ENCODE data around the gene OLIG1.
A peak's percentile ranks its signal among the peaks of the same experiment; 100 is the strongest.

OLIG1 gene, protein sequence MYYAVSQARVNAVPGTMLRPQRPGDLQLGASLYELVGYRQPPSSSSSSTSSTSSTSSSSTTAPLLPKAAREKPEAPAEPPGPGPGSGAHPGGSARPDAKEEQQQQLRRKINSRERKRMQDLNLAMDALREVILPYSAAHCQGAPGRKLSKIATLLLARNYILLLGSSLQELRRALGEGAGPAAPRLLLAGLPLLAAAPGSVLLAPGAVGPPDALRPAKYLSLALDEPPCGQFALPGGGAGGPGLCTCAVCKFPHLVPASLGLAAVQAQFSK

DNA sequence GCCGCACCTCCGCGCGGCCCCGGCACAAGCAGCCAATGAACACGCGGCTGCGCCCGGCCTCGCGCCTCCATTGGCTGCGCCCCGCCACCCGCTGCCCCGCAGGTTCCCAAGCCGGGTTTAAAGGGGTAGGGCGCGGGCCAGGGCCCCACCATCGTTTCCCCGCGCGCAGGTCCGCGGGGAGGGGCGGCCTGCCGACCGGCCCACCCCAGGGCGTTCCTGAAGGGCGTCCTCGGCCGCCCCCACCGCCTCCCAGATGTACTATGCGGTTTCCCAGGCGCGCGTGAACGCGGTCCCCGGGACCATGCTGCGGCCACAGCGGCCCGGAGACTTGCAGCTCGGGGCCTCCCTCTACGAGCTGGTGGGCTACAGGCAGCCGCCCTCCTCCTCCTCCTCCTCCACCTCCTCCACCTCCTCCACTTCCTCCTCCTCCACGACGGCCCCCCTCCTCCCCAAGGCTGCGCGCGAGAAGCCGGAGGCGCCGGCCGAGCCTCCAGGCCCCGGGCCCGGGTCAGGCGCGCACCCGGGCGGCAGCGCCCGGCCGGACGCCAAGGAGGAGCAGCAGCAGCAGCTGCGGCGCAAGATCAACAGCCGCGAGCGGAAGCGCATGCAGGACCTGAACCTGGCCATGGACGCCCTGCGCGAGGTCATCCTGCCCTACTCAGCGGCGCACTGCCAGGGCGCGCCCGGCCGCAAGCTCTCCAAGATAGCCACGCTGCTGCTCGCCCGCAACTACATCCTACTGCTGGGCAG lies at the start of gene OLIG1:
TSS of gene OLIG1 (plus strand) at position 148 of the 750 bp plus-strand sequence. CDS start at position 254, 106 bp downstream.
- DNase-seq, result peak; percentile 29 to 30

DNA sequence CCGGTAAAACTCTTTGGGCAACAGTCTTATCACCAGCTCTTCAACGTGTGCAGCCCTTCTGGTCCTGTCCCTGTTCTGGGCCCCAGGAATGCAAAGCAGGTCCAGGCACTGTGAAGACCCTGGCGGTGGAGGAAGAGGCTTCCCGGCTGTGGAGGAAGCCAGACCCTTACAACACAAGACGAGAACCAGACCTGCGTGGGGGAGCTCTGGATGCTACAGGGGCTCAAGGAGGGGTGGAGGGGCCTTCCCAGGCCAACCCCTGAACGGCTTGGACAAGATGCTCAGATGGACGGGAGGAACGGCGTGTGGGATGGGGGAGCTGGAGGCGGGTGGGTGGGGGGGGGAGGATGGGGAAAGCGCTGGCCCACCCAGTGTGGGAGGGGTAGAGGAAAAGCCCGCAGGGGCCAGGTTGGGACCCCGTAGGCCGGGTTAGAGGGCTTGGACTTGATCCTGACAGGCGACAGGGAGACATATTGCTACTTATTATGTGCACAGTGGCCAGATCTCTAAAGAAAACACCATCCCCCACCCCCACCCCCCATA lies 49.3 kb upstream of the OLIG1 start:
- DNase-seq, result no peak

DNA sequence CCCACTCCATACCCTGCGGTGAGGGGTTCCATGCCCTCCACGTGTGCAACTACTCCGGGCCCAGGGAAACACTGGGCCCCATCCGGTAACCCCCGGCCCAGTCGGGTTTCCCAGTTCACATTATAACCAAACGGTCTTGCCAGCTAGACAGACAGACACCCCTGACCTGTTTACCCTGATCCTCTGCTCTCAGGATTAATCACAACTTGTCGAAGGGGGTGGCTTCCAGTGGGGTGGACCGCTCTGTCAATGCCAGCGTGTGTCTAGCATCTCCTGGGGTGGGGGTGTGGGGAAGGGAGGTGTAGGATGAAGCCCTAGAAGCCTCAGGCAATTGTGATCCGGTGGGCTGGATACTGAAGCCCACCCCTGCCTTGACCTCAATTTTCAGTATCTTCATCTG lies 48.8 kb upstream of the OLIG1 start:
- no peak for DNase-seq

DNA sequence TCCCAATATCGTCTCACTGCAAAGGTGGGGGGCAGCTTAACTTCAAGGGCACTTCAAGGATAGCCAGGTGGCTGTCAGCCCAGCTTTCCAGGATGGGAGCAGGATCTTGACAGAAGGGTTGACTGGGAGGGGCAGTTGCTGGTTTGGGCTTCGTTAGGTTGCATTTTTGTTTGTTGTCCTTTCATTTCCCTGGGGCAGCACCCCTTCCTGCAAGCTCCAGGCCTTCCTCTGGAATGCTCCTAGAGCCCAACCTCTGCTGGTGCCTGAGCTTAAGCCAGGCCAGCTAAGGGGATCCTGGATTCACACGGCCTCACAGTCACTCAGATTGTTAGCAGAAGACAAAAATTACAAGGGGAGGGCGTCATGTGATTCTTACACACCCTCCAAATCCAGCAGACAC lies 48.3 kb upstream of the OLIG1 start:
- DNase-seq, result no peak

DNA sequence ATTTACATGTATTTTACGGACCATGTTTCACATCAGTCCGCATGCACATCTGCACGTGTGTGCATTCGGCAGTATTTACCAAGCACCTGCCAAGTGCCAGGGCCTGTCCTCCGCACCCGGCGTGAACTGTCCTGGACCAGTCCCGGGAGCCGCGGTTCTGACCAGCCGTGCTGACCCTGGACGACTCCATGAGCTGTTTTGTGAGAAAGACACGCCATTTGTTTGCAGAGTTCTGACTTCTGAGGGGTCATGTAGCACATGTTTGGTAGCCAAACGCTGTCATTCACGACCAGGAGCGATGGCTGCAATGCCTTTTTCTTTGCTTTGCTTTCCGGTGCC lies 47.5 kb upstream of the OLIG1 start:
- DNase-seq, result no peak

DNA sequence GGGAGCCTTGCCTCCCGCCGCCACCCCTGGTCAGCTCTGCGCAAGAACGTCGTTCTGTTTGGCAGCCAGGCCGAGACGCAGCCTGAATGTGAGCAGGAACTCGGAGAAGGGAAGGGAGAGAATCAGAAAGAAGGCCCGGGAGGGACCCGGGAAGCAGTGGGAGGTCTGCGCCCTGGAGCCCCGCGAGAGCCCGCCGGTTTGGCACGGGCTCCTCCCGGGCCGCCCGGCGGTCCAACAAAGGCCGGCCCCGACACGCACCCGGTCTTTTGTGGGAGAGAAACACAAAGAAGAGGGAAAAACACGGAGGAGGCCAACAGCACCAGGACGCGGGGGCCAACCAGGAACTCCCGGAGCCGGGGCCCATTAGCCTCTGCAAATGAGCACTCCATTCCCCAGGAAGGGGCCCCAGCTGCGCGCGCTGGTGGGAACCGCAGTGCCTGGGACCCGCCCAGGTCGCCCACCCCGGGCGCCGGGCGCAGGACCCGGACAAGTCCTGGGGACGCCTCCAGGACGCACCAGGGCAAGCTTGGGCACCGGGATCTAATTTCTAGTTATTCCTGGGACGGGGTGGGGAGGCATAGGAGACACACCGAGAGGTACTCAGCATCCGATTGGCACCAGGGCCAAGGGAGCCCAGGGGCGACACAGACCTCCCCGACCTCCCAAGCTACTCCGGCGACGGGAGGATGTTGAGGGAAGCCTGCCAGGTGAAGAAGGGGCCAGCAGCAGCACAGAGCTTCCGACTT lies 46.9 kb upstream of the OLIG1 start:
- no peak for DNase-seq

DNA sequence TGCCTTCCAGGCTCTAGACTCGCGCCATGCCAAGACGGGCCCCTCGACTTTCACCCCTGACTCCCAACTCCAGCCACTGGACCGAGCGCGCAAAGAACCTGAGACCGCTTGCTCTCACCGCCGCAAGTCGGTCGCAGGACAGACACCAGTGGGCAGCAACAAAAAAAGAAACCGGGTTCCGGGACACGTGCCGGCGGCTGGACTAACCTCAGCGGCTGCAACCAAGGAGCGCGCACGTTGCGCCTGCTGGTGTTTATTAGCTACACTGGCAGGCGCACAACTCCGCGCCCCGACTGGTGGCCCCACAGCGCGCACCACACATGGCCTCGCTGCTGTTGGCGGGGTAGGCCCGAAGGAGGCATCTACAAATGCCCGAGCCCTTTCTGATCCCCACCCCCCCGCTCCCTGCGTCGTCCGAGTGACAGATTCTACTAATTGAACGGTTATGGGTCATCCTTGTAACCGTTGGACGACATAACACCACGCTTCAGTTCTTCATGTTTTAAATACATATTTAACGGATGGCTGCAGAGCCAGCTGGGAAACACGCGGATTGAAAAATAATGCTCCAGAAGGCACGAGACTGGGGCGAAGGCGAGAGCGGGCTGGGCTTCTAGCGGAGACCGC lies 46.3 kb upstream of the OLIG1 start:
- no peak for DNase-seq

DNA sequence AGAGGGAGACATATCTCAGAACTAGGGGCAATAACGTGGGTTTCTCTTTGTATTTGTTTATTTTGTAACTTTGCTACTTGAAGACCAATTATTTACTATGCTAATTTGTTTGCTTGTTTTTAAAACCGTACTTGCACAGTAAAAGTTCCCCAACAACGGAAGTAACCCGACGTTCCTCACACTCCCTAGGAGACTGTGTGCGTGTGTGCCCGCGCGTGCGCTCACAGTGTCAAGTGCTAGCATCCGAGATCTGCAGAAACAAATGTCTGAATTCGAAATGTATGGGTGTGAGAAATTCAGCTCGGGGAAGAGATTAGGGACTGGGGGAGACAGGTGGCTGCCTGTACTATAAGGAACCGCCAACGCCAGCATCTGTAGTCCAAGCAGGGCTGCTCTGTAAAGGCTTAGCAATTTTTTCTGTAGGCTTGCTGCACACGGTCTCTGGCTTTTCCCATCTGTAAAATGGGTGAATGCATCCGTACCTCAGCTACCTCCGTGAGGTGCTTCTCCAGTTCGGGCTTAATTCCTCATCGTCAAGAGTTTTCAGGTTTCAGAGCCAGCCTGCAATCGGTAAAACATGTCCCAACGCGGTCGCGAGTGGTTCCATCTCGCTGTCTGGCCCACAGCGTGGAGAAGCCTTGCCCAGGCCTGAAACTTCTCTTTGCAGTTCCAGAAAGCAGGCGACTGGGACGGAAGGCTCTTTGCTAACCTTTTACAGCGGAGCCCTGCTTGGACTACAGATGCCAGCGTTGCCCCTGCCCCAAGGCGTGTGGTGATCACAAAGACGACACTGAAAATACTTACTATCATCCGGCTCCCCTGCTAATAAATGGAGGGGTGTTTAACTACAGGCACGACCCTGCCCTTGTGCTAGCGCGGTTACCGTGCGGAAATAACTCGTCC lies 45.5 kb upstream of the OLIG1 start:
- DNase-seq, result no peak

DNA sequence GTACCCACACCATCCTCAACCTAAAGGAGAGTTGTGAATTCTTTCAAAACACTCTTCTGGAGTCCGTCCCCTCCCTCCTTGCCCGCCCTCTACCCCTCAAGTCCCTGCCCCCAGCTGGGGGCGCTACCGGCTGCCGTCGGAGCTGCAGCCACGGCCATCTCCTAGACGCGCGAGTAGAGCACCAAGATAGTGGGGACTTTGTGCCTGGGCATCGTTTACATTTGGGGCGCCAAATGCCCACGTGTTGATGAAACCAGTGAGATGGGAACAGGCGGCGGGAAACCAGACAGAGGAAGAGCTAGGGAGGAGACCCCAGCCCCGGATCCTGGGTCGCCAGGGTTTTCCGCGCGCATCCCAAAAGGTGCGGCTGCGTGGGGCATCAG lies 44.8 kb upstream of the OLIG1 start:
- no peak for DNase-seq

DNA sequence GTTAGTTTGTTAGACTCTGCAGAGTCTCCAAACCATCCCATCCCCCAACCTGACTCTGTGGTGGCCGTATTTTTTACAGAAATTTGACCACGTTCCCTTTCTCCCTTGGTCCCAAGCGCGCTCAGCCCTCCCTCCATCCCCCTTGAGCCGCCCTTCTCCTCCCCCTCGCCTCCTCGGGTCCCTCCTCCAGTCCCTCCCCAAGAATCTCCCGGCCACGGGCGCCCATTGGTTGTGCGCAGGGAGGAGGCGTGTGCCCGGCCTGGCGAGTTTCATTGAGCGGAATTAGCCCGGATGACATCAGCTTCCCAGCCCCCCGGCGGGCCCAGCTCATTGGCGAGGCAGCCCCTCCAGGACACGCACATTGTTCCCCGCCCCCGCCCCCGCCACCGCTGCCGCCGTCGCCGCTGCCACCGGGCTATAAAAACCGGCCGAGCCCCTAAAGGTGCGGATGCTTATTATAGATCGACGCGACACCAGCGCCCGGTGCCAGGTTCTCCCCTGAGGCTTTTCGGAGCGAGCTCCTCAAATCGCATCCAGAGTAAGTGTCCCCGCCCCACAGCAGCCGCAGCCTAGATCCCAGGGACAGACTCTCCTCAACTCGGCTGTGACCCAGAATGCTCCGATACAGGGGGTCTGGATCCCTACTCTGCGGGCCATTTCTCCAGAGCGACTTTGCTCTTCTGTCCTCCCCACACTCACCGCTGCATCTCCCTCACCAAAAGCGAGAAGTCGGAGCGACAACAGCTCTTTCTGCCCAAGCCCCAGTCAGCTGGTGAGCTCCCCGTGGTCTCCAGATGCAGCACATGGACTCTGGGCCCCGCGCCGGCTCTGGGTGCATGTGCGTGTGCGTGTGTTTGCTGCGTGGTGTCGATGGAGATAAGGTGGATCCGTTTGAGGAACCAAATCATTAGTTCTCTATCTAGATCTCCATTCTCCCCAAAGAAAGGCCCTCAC lies 44.2 kb upstream of the OLIG1 start, which contains the start of gene OLIG2:
TSS of gene OLIG2 (plus strand) at position 447 of the 954 bp plus-strand sequence. CDS start 928 bp downstream, outside the sequence.
- DNase-seq, result no peak

DNA sequence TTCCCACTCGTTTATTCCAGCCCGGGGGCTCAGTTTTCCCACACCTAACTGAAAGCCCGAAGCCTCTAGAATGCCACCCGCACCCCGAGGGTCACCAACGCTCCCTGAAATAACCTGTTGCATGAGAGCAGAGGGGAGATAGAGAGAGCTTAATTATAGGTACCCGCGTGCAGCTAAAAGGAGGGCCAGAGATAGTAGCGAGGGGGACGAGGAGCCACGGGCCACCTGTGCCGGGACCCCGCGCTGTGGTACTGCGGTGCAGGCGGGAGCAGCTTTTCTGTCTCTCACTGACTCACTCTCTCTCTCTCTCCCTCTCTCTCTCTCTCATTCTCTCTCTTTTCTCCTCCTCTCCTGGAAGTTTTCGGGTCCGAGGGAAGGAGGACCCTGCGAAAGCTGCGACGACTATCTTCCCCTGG lies 43.5 kb upstream of the OLIG1 start:
- DNase-seq, result no peak

DNA sequence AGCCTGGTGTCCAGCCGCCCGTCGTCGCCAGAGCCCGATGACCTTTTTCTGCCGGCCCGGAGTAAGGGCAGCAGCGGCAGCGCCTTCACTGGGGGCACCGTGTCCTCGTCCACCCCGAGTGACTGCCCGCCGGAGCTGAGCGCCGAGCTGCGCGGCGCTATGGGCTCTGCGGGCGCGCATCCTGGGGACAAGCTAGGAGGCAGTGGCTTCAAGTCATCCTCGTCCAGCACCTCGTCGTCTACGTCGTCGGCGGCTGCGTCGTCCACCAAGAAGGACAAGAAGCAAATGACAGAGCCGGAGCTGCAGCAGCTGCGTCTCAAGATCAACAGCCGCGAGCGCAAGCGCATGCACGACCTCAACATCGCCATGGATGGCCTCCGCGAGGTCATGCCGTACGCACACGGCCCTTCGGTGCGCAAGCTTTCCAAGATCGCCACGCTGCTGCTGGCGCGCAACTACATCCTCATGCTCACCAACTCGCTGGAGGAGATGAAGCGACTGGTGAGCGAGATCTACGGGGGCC lies 43.0 kb upstream of the OLIG1 start:
- no peak for DNase-seq

DNA sequence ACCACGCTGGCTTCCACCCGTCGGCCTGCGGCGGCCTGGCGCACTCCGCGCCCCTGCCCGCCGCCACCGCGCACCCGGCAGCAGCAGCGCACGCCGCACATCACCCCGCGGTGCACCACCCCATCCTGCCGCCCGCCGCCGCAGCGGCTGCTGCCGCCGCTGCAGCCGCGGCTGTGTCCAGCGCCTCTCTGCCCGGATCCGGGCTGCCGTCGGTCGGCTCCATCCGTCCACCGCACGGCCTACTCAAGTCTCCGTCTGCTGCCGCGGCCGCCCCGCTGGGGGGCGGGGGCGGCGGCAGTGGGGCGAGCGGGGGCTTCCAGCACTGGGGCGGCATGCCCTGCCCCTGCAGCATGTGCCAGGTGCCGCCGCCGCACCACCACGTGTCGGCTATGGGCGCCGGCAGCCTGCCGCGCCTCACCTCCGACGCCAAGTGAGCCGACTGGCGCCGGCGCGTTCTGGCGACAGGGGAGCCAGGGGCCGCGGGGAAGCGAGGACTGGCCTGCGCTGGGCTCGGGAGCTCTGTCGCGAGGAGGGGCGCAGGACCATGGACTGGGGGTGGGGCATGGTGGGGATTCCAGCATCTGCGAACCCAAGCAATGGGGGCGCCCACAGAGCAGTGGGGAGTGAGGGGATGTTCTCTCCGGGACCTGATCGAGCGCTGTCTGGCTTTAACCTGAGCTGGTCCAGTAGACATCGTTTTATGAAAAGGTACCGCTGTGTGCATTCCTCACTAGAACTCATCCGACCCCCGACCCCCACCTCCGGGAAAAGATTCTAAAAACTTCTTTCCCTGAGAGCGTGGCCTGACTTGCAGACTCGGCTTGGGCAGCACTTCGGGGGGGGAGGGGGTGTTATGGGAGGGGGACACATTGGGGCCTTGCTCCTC lies 42.3 kb upstream of the OLIG1 start:
- DNase-seq, result no peak

DNA sequence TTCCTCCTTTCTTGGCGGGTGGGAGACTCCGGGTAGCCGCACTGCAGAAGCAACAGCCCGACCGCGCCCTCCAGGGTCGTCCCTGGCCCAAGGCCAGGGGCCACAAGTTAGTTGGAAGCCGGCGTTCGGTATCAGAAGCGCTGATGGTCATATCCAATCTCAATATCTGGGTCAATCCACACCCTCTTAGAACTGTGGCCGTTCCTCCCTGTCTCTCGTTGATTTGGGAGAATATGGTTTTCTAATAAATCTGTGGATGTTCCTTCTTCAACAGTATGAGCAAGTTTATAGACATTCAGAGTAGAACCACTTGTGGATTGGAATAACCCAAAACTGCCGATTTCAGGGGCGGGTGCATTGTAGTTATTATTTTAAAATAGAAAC lies 41.7 kb upstream of the OLIG1 start:
- no peak for DNase-seq

DNA sequence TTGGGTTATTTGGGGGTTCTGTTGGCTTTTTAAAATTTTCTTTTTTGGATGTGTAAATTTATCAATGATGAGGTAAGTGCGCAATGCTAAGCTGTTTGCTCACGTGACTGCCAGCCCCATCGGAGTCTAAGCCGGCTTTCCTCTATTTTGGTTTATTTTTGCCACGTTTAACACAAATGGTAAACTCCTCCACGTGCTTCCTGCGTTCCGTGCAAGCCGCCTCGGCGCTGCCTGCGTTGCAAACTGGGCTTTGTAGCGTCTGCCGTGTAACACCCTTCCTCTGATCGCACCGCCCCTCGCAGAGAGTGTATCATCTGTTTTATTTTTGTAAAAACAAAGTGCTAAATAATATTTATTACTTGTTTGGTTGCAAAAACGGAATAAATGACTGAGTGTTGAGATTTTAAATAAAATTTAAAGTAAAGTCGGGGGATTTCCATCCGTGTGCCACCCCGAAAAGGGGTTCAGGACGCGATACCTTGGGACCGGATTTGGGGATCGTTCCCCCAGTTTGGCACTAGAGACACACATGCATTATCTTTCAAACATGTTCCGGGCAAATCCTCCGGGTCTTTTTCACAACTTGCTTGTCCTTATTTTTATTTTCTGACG lies 41.1 kb upstream of the OLIG1 start:
- peak; percentile 28 for DNase-seq

DNA sequence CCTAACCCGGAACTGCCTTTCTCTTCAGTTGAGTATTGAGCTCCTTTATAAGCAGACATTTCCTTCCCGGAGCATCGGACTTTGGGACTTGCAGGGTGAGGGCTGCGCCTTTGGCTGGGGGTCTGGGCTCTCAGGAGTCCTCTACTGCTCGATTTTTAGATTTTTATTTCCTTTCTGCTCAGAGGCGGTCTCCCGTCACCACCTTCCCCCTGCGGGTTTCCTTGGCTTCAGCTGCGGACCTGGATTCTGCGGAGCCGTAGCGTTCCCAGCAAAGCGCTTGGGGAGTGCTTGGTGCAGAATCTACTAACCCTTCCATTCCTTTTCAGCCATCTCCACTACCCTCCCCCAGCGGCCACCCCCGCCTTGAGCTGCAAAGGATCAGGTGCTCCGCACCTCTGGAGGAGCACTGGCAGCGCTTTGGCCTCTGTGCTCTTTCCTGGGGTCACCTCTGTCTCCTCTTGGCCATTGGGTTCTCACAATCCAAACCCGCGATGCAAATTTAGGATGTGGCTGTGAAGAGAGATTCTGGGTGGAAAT lies 40.5 kb upstream of the OLIG1 start:
- no peak for DNase-seq

DNA sequence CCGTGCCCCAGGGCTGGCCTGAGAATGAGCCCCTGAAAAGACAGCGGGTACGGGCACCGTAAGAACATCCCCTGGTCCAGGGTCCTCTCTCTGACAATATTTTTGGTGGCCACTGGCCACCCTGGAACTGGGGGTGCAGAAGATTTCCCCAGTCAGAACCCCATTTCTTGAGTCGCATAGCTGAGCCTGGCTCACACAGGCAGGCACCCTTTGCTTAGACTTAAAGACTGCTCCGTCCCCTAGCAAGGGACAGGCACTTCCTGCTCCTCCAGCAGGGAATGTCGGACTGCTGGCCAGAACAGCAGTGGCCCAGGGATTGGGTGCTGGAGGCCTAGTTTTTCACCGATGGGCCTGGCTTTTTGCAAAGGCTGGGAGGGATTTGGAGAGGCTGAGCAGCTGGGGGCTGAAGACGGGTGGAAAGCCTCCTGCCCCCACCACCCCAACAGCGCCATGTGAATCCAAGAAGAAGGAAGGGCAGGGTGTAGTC lies 39.9 kb upstream of the OLIG1 start:
- DNase-seq, result no peak

DNA sequence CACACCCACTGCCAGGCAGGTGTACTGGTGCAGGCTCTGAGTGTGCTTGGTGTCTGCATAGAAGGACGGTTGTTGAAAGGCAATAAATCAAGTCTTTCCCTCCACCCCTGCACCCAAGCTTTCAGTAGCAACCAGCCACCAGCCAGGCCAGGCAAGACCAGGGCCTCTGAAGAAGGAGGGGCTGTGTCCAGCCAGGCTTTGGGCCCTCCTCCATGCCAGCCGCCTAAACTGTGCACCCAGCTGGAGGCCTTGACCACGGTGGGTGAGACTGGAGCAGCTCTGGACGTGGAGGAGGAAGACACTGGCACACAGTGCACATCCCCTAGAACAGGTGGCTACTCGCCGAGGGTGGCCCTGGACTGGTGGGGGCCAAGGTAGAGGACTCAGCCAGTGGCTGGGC lies 39.3 kb upstream of the OLIG1 start:
- DNase-seq, result no peak
